IMR-90 (cell line): Measurements from ENCODE around the gene TBATA. TPM values are rescaled to one million over a fixed set of nuclear protein-coding genes. Genes with fewer than 3 reads are reported as not detected.

Experiments
- ATAC-seq: fragments of 200-7000 bp; cut with Tn5 transposase; 2 replicates; pipeline ENCODE4 v1.9.1; 2020; ENCODE audit warnings: low read depth, mild to moderate bottlenecking, moderate library complexity
- BruUV-seq: library from RNA; stranded (reverse); fragments of 400-500 nt; replicated peaks from 2 replicates; lab custom pipeline; 2021; lab: Mats Ljungman, UMichigan
- CTCF ChIA-PET: fragments of 300-600 bp; formaldehyde crosslinking; extraction: SDS; loops from one replicate; lab custom pipeline; 2021; ENCODE audit warnings: antibody characterized with exemption; lab: Yijun Ruan, JAX
- POLR2A ChIA-PET: fragments of 300-600 bp; sonication (Branson Sonifier 250); formaldehyde crosslinking; loops from one replicate; lab custom pipeline; 2022; ENCODE audit warnings: antibody characterized with exemption; ENCODE audit not compliant: unreplicated experiment; lab: Charles Lee
- DNase-seq: peaks from one replicate; pipeline ENCODE4 v3.0.0; 2013
- H2AFZ ChIP-seq: replicated peaks from 2 replicates; pipeline ENCODE3; 2013; ENCODE audit warnings: low read length, mild to moderate bottlenecking; ENCODE audit not compliant: poor library complexity
- H2AK5ac ChIP-seq: 2 replicates; pipeline ENCODE4 v1.6.1; 2013; ENCODE audit warnings: low read depth, low read length, inconsistent platforms
- H2AK9ac ChIP-seq: replicated peaks from 2 replicates; pipeline ENCODE3; 2013; ENCODE audit warnings: mild to moderate bottlenecking, low read depth, low read length, moderate library complexity; ENCODE audit not compliant: poor library complexity
- H2BK120ac ChIP-seq: 2 replicates; pipeline ENCODE4 v1.6.1; 2013; ENCODE audit warnings: low read depth, low read length, inconsistent platforms
- H2BK15ac ChIP-seq: 3 replicates; pipeline ENCODE4 v1.6.1; 2013; ENCODE audit warnings: low read depth, low read length, inconsistent platforms
- H2BK20ac ChIP-seq: 2 replicates; pipeline ENCODE4 v1.6.1; 2013; ENCODE audit warnings: low read depth, mild to moderate bottlenecking, inconsistent platforms, low read length, moderate library complexity
- H2BK5ac ChIP-seq: 2 replicates; pipeline ENCODE4 v1.6.1; 2013; ENCODE audit warnings: mild to moderate bottlenecking, low read depth, low read length, inconsistent platforms; ENCODE audit not compliant: poor library complexity, severe bottlenecking
- H3K14ac ChIP-seq: replicated peaks from 2 replicates; pipeline ENCODE4 v1.6.1; 2013; ENCODE audit warnings: low read depth, low read length, inconsistent platforms
- H3K18ac ChIP-seq: 2 replicates; pipeline ENCODE4 v1.6.1; 2013; ENCODE audit warnings: low read depth, low read length, control low read depth
- H3K23ac ChIP-seq: 2 replicates; pipeline ENCODE4 v1.6.1; 2013; ENCODE audit warnings: low read depth, low read length, inconsistent platforms
- H3K27ac ChIP-seq: 2 replicates; pipeline ENCODE4 v1.5.1; 2013; ENCODE audit warnings: mild to moderate bottlenecking, control low read depth, low read length; ENCODE audit not compliant: insufficient read depth
- H3K27me3 ChIP-seq: 2 replicates; pipeline ENCODE4 v1.6.1; 2013; ENCODE audit warnings: low read length; ENCODE audit not compliant: control insufficient read depth, insufficient read depth
- H3K36me3 ChIP-seq: 2 replicates; pipeline ENCODE4 v1.6.1; 2013; ENCODE audit warnings: low read length, mixed read lengths; ENCODE audit not compliant: control insufficient read depth, insufficient read depth
- H3K4ac ChIP-seq: 2 replicates; pipeline ENCODE4 v1.6.1; 2013; ENCODE audit warnings: low read depth, low read length, inconsistent platforms
- H3K4me1 ChIP-seq: 2 replicates; pipeline ENCODE4 v1.6.1; 2013; ENCODE audit warnings: low read length, mixed read lengths; ENCODE audit not compliant: control insufficient read depth, insufficient read depth
- H3K4me2 ChIP-seq: 2 replicates; pipeline ENCODE4 v1.6.1; 2013; ENCODE audit warnings: low read depth, mild to moderate bottlenecking, control low read depth, low read length, moderate library complexity
- H3K4me3 ChIP-seq: 2 replicates; pipeline ENCODE4 v1.5.1; 2013; ENCODE audit warnings: low read depth, mild to moderate bottlenecking, control low read depth, low read length, moderate library complexity; ENCODE audit not compliant: insufficient read depth
- H3K56ac ChIP-seq: 2 replicates; pipeline ENCODE4 v1.6.1; 2013; ENCODE audit warnings: low read length, inconsistent platforms; ENCODE audit not compliant: insufficient read depth; ENCODE audit errors: extremely low read depth
- H3K79me1 ChIP-seq, 2 experiments: 2 replicates each; pipeline ENCODE4 v1.6.1; 2013; ENCODE audit warnings: low read length in 2 of 2, inconsistent platforms in 1 of 2, low read depth in 1 of 2
- H3K9ac ChIP-seq: 2 replicates; pipeline ENCODE4 v1.6.1; 2013; ENCODE audit warnings: low read depth, low read length, control low read depth
- H3K9me1 ChIP-seq: 2 replicates; pipeline ENCODE4 v1.6.1; 2013; ENCODE audit warnings: low read length, inconsistent platforms; ENCODE audit not compliant: insufficient read depth
- H3K9me3 ChIP-seq: 2 replicates; pipeline ENCODE4 v1.6.1; 2013; ENCODE audit warnings: low read length; ENCODE audit not compliant: control insufficient read depth, insufficient read depth
- H4K20me1 ChIP-seq: 2 replicates; pipeline ENCODE4 v1.6.1; 2013; ENCODE audit warnings: low read length, inconsistent platforms; ENCODE audit not compliant: insufficient read depth
- H4K5ac ChIP-seq: 2 replicates; pipeline ENCODE4 v1.6.1; 2013; ENCODE audit warnings: mild to moderate bottlenecking, low read depth, low read length, control low read depth
- H4K8ac ChIP-seq, 2 experiments: 2 replicates each; pipeline ENCODE4 v1.6.1; 2013; ENCODE audit warnings: low read depth in 2 of 2, low read length in 2 of 2, control low read depth in 1 of 2, inconsistent platforms in 1 of 2
- H4K91ac ChIP-seq: 2 replicates; pipeline ENCODE4 v1.6.1; 2013; ENCODE audit warnings: low read depth, low read length, inconsistent platforms; ENCODE audit not compliant: insufficient read depth
- CEBPB ChIP-seq: IDR thresholded peaks from 2 replicates; pipeline ENCODE4 v1.6.1; 2012; ENCODE audit warnings: low read depth, low read length, improper control_type of control experiment
- CHD1 ChIP-seq: IDR thresholded peaks from 2 replicates; pipeline ENCODE4 v1.6.1; 2012; ENCODE audit warnings: low read depth, low read length, improper control_type of control experiment
- CTCF ChIP-seq: conservative IDR thresholded peaks from 2 replicates; pipeline ENCODE4 v1.5.1; 2012; ENCODE audit warnings: mild to moderate bottlenecking, low read depth, low read length, improper control_type of control experiment
- ELK1 ChIP-seq: fragments of 150-350 bp; IDR thresholded peaks from 2 replicates; pipeline ENCODE4 v1.6.1; 2016; ENCODE audit warnings: low read depth, mild to moderate bottlenecking, low read length, moderate library complexity, borderline replicate concordance
- FOS ChIP-seq: fragments of 150-350 bp; IDR thresholded peaks from 2 replicates; pipeline ENCODE4 v1.6.1; 2016; ENCODE audit warnings: low read depth, low read length
- MAFK ChIP-seq: IDR thresholded peaks from 2 replicates; pipeline ENCODE4 v1.6.1; 2012; ENCODE audit warnings: low read depth, low read length, improper control_type of control experiment
- NFE2L2 ChIP-seq: fragments of 150-350 bp; IDR thresholded peaks from 2 replicates; pipeline ENCODE4 v1.6.1; 2016; ENCODE audit warnings: low read depth, mild to moderate bottlenecking, low read length
- POLR2A ChIP-seq: IDR thresholded peaks from 2 replicates; pipeline ENCODE4 v1.6.1; 2012; ENCODE audit warnings: mild to moderate bottlenecking, low read depth, low read length
- RAD21 ChIP-seq: IDR thresholded peaks from 2 replicates; pipeline ENCODE4 v1.6.1; 2012; ENCODE audit warnings: low read length, improper control_type of control experiment
- RFX5 ChIP-seq: IDR thresholded peaks from 2 replicates; pipeline ENCODE4 v1.8.0; 2012; ENCODE audit warnings: low read depth, mild to moderate bottlenecking, low read length, moderate library complexity
- SMC3 ChIP-seq: fragments of 150-350 bp; IDR thresholded peaks from 2 replicates; pipeline ENCODE4 v1.6.1; 2016; ENCODE audit warnings: low read depth, mild to moderate bottlenecking, antibody characterized with exemption, low read length, moderate library complexity
- WGBS, 2 experiments: methylation state at CpG; one replicate each; pipeline versions ENCODE4 v1.1.5 to v1.1.7; 2013; ENCODE audit warnings: missing lambda C conversion rate in 2 of 2; ENCODE audit not compliant: insufficient read length in 1 of 2; ENCODE audit errors: extremely low coverage in 2 of 2; 5-methylcytosine and 5-hydroxymethylcytosine counted together
- dilution Hi-C: fragments of 300-500 bp; cut with HindIII; formaldehyde crosslinking; loops from one replicate; pipeline ENCODE4 v1.14.3; 2018; ENCODE audit warnings: low sequenced_read_pairs; ENCODE audit not compliant: unreplicated experiment
- in situ Hi-C: fragments of 300-500 bp; cut with MboI; formaldehyde crosslinking; loops from 3 replicates; pipeline ENCODE4 v1.14.3; 2019; ENCODE audit warnings: low sequenced_read_pairs, inconsistent platforms, mixed read lengths
- intact Hi-C: fragments of 100-400 bp; cut with micrococcal nuclease; formaldehyde crosslinking; loops from 2 replicates; pipeline ENCODE4 v1.10.0; 2022
- polyA plus RNA-seq, 3 experiments: library from polyadenylated mRNA; depleted of rRNA; stranded (reverse); fragments of >200 nt; gene quantifications; 2 replicates each; pipeline ENCODE4 v1.2.3, GENCODE V29; 2012; ENCODE audit warnings: low replicate concordance in 1 of 3
- total RNA-seq: library from RNA; depleted of rRNA; stranded (reverse); fragments of >200 nt; gene quantifications from 2 replicates; pipeline ENCODE4 v1.2.3, GENCODE V29; 2012
- TF ChIP-seq, protein P1 (sequence below): fragments of 150-350 bp; IDR thresholded peaks from 2 replicates; pipeline ENCODE4 v1.6.1; 2017; ENCODE audit warnings: mild to moderate bottlenecking, antibody characterized with exemption, low read length, low read depth

The TBATA gene
- total and polyA plus RNA-seq, 2 of the 4 experiments (the other 2 are of a cell fraction), result not detected

DNA sequence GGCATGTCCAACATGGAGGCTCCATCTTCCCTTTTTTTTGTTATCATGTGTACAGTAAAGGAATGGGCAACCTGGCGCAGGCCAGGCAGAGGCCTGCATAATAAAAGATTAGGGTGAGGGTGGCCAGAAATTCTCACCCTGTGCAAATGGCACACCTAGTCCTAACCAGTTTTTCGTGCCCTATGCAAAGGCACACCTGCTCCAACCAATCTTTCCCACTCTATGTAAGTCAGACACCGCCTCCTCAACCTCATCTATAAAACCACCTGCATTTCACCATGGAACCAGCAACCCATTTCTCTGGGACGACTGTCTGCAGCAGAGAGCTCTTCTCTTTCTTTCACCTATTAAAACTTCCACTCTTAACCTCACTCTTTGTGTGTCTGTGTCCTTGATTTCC, 16.1 kb downstream of the TBATA start:
- Histone ChIP-seq H2BK20ac (no peak overlapping the region), H3K56ac (no peak overlapping the region), H3K9me1 (no peaks in the 10 kb centered on the region), H3K23ac (no peak overlapping the region), H2AK9ac (no peak overlapping the region), H2BK15ac (no peak overlapping the region), H3K9me3 (peaks cover 7% of the 10 kb centered on the region; the same call in 1 of the 2 replicates), H3K4me1 (no peaks in the 10 kb centered on the region), H3K18ac (no peak overlapping the region), H3K4ac (no peak overlapping the region), H4K8ac (no peak overlapping the region), H3K27me3 (peaks cover 27% of the 10 kb centered on the region), H3K27ac (no peak overlapping the region), H4K91ac (no peak overlapping the region), H2BK120ac (no peak overlapping the region), H4K20me1 (no peaks in the 10 kb centered on the region), H3K4me2 (no peak overlapping the region), H2AK5ac (no peak overlapping the region), H3K79me1 (no peaks in the 10 kb centered on the region), H3K14ac (no peak overlapping the region), H3K9ac (no peak overlapping the region), H3K36me3 (no peaks in the 10 kb centered on the region), H2AFZ (no peak overlapping the region), H4K5ac (no peak overlapping the region), H3K4me3 (no peak overlapping the region), H2BK5ac (no peak overlapping the region)
- intact Hi-C loops, result no loop called here
- no peak for ATAC-seq
- 43% methylated on average over 1 of the region's 4 CpGs; no CpG with 5 or more reads in 1 of the 2 experiments for WGBS, 2 experiments
- CTCF ChIA-PET, result no interaction called here
- POLR2A ChIA-PET, result no interaction called here
- no TSS peak for BruUV-seq
- TF ChIP-seq FOS (no peak), CEBPB (no peak), CTCF (no peak), RFX5 (no peak), NFE2L2 (no peak), SMC3 (no peak), POLR2A (no peak), MAFK (no peak), CHD1 (no peak), RAD21 (no peak), ELK1 (no peak)
- TF ChIP-seq, protein P1, sequence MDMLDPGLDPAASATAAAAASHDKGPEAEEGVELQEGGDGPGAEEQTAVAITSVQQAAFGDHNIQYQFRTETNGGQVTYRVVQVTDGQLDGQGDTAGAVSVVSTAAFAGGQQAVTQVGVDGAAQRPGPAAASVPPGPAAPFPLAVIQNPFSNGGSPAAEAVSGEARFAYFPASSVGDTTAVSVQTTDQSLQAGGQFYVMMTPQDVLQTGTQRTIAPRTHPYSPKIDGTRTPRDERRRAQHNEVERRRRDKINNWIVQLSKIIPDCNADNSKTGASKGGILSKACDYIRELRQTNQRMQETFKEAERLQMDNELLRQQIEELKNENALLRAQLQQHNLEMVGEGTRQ, result no peak
- dilution Hi-C loops, result no loop called here
- DNase-seq, result no peak
- in situ Hi-C loops, result no loop called here
